GM21576 (cell line): Measurements from ENCODE around the gene CENPM.

Source experiments
- ATAC-seq: cut with Tn5 transposase; IDR thresholded peaks from one replicate; pipeline ENCODE4 v1.9.1; 2021; ENCODE audit warnings: mild to moderate bottlenecking, moderate library complexity; ENCODE audit not compliant: unreplicated experiment

Gene CENPM

DNA sequence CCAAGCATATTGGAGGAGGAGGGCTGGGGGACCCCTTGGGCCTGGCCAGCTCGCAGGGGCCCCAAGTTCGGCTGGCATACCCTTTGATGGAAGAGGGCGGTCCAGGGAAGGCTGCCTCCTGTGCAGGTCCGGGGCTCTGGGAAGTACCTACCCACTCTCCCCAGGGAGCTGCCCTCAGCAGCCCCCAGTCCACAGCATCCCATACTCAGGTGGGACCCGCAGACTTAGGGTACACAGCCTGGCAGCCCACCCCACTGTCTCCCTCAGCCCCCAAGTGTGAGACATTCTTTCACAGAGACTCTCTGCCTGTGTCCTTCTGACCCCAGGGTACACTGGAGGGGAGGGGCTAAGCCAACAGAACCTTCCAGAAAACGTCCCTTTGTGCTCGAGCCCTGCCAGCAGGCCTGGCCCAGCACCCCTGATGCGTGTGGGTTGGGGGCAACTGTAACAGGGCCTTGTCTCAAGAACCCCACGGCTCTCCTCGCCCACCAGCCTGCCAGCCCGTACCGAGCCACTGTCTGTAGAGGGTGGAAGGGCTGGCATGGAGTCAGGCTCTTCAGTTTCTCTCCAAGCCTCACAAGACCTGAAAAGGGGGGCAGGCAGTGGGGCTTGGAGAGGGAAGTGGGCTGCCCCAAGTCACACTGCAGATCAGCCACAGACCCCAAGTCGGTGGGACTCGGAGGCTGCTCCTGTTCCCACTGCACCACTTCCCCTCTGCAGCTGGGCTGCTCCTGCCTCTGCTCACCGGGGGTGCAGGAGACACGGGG is 13.4 kb downstream of the CENPM start:
- ATAC-seq, result no peak

GRCh38 chr22:41932353-41932752 is 14.6 kb downstream of the CENPM start:
- no peak for ATAC-seq

DNA sequence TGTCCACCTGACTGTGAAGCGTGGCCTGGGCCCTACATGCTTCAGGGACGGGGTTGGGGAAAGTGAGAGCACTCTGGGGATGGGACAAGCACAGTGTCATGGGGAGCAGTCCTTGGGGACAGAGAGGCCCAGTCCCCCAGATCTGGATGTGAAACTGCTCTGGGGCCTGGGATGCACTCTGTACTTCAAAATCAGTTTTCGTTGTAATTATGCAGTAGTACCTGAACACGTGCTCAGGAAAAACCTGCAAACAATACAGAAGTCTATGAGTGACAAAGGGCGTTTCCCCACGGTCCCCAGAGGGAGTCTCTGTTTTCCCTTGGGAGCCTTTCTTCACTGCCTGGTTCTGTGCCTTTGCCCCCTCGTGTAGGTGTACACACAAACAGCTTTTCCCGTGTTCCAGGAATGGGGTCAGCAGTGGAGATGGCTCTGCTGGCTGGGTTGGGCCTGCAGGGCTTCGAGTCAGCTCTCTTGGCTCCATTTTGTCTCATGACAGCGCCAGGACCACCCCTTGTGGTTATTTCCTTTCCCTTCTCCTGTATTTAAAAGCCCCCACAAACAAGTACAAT is 15.2 kb downstream of the CENPM start:
- ATAC-seq, result no peak

- no peak for ATAC-seq
These were observed 17.5 kb downstream of the CENPM start for GRCh38 chr22:41929418-41929810.

- no peak for ATAC-seq
These were observed 18.1 kb downstream of the CENPM start for GRCh38 chr22:41928593-41929417.

- ATAC-seq, result no peak
These were observed 19.1 kb downstream of the CENPM start for GRCh38 chr22:41927813-41928212.

DNA sequence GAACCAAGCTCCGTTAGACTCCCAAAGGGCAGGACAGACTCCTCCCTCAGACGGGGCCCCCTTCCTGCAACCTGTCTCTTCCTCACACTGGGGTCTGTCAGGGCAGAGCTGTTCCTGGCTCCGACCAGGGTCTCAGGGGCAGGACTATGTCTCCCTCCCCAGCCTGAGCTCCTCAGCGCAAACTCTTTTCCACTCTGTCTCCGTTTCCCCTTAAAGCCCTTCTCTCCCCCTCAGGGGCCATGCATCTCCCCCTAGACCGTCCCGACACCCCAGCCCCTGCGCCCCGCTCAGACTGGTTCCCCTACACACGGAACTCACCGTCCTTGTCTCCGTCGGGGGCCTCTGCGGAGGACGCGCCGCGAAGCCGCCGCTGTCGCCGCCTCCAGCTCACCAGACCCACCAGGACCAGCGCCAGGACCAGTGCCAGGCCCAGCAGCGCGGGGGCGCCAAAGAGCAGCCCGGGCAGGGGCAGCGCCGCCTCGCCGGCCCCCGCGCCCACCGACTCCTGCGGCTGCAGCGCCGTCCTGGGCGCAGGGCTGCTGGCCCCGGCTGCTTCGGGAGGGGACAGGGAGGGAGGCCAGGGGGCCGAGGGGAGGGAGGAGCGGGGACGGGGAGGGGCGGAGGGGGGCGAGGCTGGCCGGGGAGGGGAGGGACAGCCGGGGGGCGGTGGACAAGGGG is 21.0 kb downstream of the CENPM start:
- ATAC-seq, result peak; percentile 41

- no peak for ATAC-seq
These were observed 23.2 kb downstream of the CENPM start for GRCh38 chr22:41923595-41924276.

- no peak for ATAC-seq
These were observed 23.9 kb downstream of the CENPM start for GRCh38 chr22:41922940-41923594.

GRCh38 chr22:41922328-41922727 is 24.6 kb downstream of the CENPM start:
- ATAC-seq, result no peak

- peak; percentile 23 for ATAC-seq
These were observed 26.5 kb downstream of the CENPM start for GRCh38 chr22:41920271-41920976.

DNA sequence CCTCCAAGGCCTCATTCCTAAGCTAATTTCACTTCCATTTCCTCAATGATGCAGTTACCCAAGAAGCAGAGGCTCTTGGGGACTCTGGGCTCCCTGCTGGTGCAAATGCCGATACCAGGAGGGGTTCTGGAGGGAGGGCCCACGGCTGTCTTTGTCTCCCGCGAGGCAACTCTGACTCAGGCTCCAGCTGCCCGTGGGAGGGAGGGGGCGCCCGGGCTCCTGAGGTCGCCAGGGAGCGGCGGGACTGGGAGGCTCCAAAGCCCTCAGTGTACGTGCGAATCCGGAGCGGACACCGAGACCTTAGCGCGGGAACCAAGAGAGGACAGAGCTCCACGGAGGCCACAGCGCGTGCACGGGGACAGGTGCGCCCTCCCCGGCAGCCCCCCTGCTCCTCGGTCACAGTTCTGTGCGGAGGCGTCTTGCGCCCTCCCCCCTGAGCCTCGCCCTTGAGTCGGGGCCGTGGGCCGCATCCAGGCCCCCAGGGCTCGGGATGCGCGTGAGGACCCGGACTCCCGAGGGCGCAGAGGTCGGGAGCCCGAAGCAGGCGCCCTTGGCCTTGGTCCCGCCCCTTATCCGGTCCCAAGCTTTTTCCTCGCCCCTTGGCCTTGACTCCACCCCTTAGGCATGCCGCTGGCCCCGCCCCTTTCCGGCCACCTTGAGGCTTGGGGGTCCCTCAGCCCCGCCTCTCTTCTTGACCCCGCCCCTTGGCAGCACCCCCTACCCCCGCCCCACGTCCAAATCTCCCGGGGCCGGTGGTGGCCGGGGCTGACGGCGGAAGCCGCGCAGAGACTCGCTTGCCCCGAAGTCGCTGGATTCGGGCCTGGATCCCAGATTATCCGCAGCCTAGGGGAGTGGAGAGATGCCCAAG is 27.4 kb downstream of the CENPM start:
- ATAC-seq, result peak; percentile 32

- no peak for ATAC-seq
These were observed 28.8 kb downstream of the CENPM start for GRCh38 chr22:41917903-41918791.

GRCh38 chr22:41917375-41917902 is 29.5 kb downstream of the CENPM start:
- no peak for ATAC-seq

- no peak for ATAC-seq
These were observed 30.1 kb downstream of the CENPM start for GRCh38 chr22:41916745-41917358.

DNA sequence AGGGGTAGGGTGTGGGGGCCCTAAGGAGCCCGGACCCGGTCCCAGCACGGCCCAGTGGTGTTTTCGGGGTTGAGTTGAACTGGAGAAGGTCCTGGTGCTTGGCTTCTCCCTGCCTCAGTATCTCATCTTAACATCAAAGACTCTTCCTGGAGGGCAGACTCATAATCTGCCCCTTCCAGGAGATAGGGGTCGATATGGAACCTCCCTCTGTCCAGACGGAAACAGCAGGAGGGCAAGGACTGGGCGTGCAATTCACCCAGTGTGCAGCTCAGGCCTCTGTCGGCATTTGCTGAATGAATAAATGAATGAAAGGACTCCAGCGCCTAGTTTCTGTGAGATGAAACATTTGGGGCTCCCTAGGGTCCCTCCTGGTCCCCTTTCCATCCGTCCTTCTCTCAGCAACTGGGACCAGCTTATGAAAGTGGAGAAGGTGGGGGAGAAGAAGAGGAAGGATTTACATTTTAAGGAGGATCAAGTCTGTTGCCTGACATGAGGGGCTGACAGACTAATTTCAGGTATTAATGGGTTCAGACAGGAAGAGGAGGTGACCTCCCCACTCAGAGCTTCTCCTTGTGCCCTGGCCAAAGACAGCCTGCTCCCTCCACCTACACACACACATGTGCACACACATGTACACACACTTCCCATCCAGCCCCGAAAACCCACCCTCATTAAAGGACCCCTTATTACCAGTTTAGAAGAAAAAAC is 31.0 kb downstream of the CENPM start:
- ATAC-seq, result no peak
